ENCODE results near the gene MBTPS1.

The MBTPS1 gene

GRCh38 chr16:84103678-84104077 is 13.1 kb downstream of the MBTPS1 start:
- H3K4me3 ChIP-seq (ENCODE audit: low read depth, low read length) = no peak overlapping the region
- TF ChIP-seq CTCF (IDR thresholded peaks at IDR 0.05; ENCODE audit: borderline replicate concordance, insufficient read depth, low read depth, low read length) = no peak

GRCh38 chr16:84098939-84099338 is 17.8 kb downstream of the MBTPS1 start:
- TF ChIP-seq CTCF (IDR thresholded peaks at IDR 0.05; ENCODE audit: borderline replicate concordance, insufficient read depth, low read depth, low read length) = no peak
- H3K4me3 ChIP-seq (ENCODE audit: low read depth, low read length) = no peak overlapping the region

GRCh38 chr16:84096447-84097005 is 20.2 kb downstream of the MBTPS1 start:
- TF ChIP-seq CTCF (IDR thresholded peaks at IDR 0.05; ENCODE audit: borderline replicate concordance, insufficient read depth, low read depth, low read length) = no peak
- no peak overlapping the region for H3K4me3 ChIP-seq (ENCODE audit: low read depth, low read length)

- no peak overlapping the region for H3K4me3 ChIP-seq (ENCODE audit: low read depth, low read length)
- TF ChIP-seq CTCF (IDR thresholded peaks at IDR 0.05; ENCODE audit: borderline replicate concordance, insufficient read depth, low read depth, low read length) = no peak
Observed at GRCh38 chr16:84095466-84095865, 21.3 kb downstream of the MBTPS1 start.

GRCh38 chr16:84093879-84094270 is 22.9 kb downstream of the MBTPS1 start:
- no peak for TF ChIP-seq CTCF (IDR thresholded peaks at IDR 0.05; ENCODE audit: borderline replicate concordance, insufficient read depth, low read depth, low read length)

GRCh38 chr16:84093120-84093878 is 23.4 kb downstream of the MBTPS1 start:
- H3K4me3 ChIP-seq (ENCODE audit: low read depth, low read length) = no peak overlapping the region
- TF ChIP-seq CTCF (IDR thresholded peaks at IDR 0.05; ENCODE audit: borderline replicate concordance, insufficient read depth, low read depth, low read length) = no peak

More at GRCh38 chr16:84093879-84094270, 22.9 kb downstream of the MBTPS1 start:
- no peak overlapping the region for H3K4me3 ChIP-seq (ENCODE audit: low read depth, low read length)

- H3K4me3 ChIP-seq (ENCODE audit: low read depth, low read length) = no peak overlapping the region
- no peak for TF ChIP-seq CTCF (IDR thresholded peaks at IDR 0.05; ENCODE audit: borderline replicate concordance, insufficient read depth, low read depth, low read length)
Observed at GRCh38 chr16:84091460-84091859, 25.3 kb downstream of the MBTPS1 start.

Measured in GM12875 (cell line).